HEK293 (cell line): ENCODE data around the gene ZNF792.

ENCODE experiments used
- CTCF ChIA-PET: fragments of 350-600 bp; formaldehyde crosslinking; extraction: SDS; loops from one replicate; lab custom pipeline; 2021; ENCODE audit warnings: antibody characterized with exemption; lab: Yijun Ruan, JAX
- POLR2A ChIA-PET: fragments of 300-600 bp; formaldehyde crosslinking; extraction: SDS; loops from one replicate; lab custom pipeline; 2020; ENCODE audit warnings: antibody characterized with exemption, inconsistent platforms; lab: Yijun Ruan, JAX
- H3K27ac ChIP-seq: fragments of 200-500 bp; sonication (Bioruptor generic); 2 replicates; pipeline ENCODE4 v1.5.1; 2014; ENCODE audit warnings: low read depth, low read length, control low read depth, inconsistent platforms; ENCODE audit errors: extremely low read depth
- H3K36me3 ChIP-seq, 2 experiments: fragments of 200-500 bp in 1 of 2; sonication (Bioruptor generic) in 1 of 2; 1 replicate in 1 of 2; 2 replicates in 1 of 2; pipeline ENCODE4 v1.5.1; 2014 to 2017; ENCODE audit warnings: inconsistent platforms in 2 of 2, low read length in 2 of 2; ENCODE audit not compliant: control insufficient read depth in 2 of 2, insufficient read depth in 1 of 2
- H3K4me1 ChIP-seq: fragments of 200-500 bp; sonication (Bioruptor generic); 2 replicates; pipeline ENCODE4 v1.5.1; 2014; ENCODE audit warnings: mild to moderate bottlenecking, low read length, inconsistent platforms; ENCODE audit not compliant: control insufficient read depth, insufficient read depth
- H3K4me3 ChIP-seq: 2 replicates; pipeline ENCODE4 v1.5.1; 2011; ENCODE audit warnings: low read depth, mild to moderate bottlenecking, control low read depth, low read length, moderate library complexity
- H3K9me3 ChIP-seq: fragments of 200-500 bp; sonication (Bioruptor generic); 2 replicates; pipeline ENCODE4 v1.5.1; 2014; ENCODE audit warnings: low read depth, low read length, inconsistent platforms; ENCODE audit not compliant: control insufficient read depth, insufficient read depth
- HOXD13 ChIP-seq: sonication (generic); formaldehyde crosslinking; IDR thresholded peaks from 2 replicates; pipeline ENCODE4 v1.8.0; 2022; ENCODE audit warnings: missing genetic modification reagents, borderline replicate concordance
- OSR2 ChIP-seq: fragments of 450-650 bp; formaldehyde crosslinking; IDR thresholded peaks from 2 replicates; pipeline ENCODE4 v1.5.1; 2016; ENCODE audit warnings: missing biosample characterization, missing genetic modification characterization
- SETDB1 ChIP-seq: IDR thresholded peaks from one replicate; pipeline ENCODE4 v1.6.1; 2017; ENCODE audit warnings: mild to moderate bottlenecking, low read length, moderate library complexity, mixed read lengths; ENCODE audit not compliant: insufficient read length
- TRIM28 ChIP-seq: IDR thresholded peaks from 2 replicates; pipeline ENCODE4 v1.6.1; 2011; ENCODE audit warnings: low read length, control low read depth, borderline replicate concordance
- ZBTB20 ChIP-seq: fragments of 450-650 bp; formaldehyde crosslinking; IDR thresholded peaks from 2 replicates; pipeline ENCODE4 v1.5.1; 2016; ENCODE audit warnings: missing biosample characterization, missing genetic modification characterization
- ZBTB21 ChIP-seq: fragments of 450-650 bp; formaldehyde crosslinking; IDR thresholded peaks from 2 replicates; pipeline ENCODE4 v1.5.1; 2017; ENCODE audit warnings: missing biosample characterization, missing genetic modification characterization
- ZBTB7A ChIP-seq: fragments of 450-650 bp; formaldehyde crosslinking; IDR thresholded peaks from 2 replicates; pipeline ENCODE4 v1.5.1; 2016; ENCODE audit warnings: low read depth, missing biosample characterization, missing genetic modification characterization
- ZFHX2 ChIP-seq: fragments of 450-650 bp; formaldehyde crosslinking; conservative IDR thresholded peaks from 2 replicates; pipeline ENCODE4 v1.5.1; 2016; ENCODE audit warnings: missing biosample characterization, missing genetic modification characterization
- ZFP69B ChIP-seq: fragments of 450-650 bp; formaldehyde crosslinking; IDR thresholded peaks from 2 replicates; pipeline ENCODE4 v1.5.1; 2016; ENCODE audit warnings: missing biosample characterization, missing genetic modification characterization
- ZIC2 ChIP-seq: fragments of 450-650 bp; formaldehyde crosslinking; IDR thresholded peaks from 2 replicates; pipeline ENCODE4 v1.5.1; 2016; ENCODE audit warnings: missing biosample characterization, missing genetic modification characterization
- ZNF112 ChIP-seq: fragments of 450-650 bp; formaldehyde crosslinking; IDR thresholded peaks from 2 replicates; pipeline ENCODE4 v1.5.0; 2017; ENCODE audit warnings: missing biosample characterization, missing genetic modification characterization
- ZNF121 ChIP-seq: fragments of 450-650 bp; formaldehyde crosslinking; IDR thresholded peaks from 2 replicates; pipeline ENCODE4 v1.5.1; 2016; ENCODE audit warnings: missing biosample characterization, missing genetic modification characterization
- ZNF133 ChIP-seq: fragments of 450-650 bp; formaldehyde crosslinking; IDR thresholded peaks from 2 replicates; pipeline ENCODE4 v1.5.1; 2016; ENCODE audit warnings: missing biosample characterization, missing genetic modification characterization
- ZNF138 ChIP-seq: fragments of 450-650 bp; formaldehyde crosslinking; IDR thresholded peaks from 2 replicates; pipeline ENCODE4 v1.5.1; 2016; ENCODE audit warnings: missing biosample characterization, missing genetic modification characterization, borderline replicate concordance
- ZNF146 ChIP-seq: fragments of 450-650 bp; formaldehyde crosslinking; IDR thresholded peaks from 2 replicates; pipeline ENCODE4 v1.5.1; 2016; ENCODE audit warnings: missing biosample characterization, missing genetic modification characterization
- ZNF202 ChIP-seq: fragments of 450-650 bp; formaldehyde crosslinking; IDR thresholded peaks from 2 replicates; pipeline ENCODE4 v1.5.1; 2016; ENCODE audit warnings: missing biosample characterization, missing genetic modification characterization, borderline replicate concordance
- ZNF23 ChIP-seq: fragments of 450-650 bp; formaldehyde crosslinking; IDR thresholded peaks from 2 replicates; pipeline ENCODE4 v1.5.1; 2016; ENCODE audit warnings: missing biosample characterization, missing genetic modification characterization, borderline replicate concordance
- ZNF24 ChIP-seq: fragments of 450-650 bp; formaldehyde crosslinking; IDR thresholded peaks from 2 replicates; pipeline ENCODE4 v1.5.1; 2016; ENCODE audit warnings: missing biosample characterization, missing genetic modification characterization
- ZNF335 ChIP-seq: fragments of 450-650 bp; formaldehyde crosslinking; conservative IDR thresholded peaks from 2 replicates; pipeline ENCODE4 v1.5.1; 2016; ENCODE audit warnings: missing biosample characterization, missing genetic modification characterization
- ZNF341 ChIP-seq: fragments of 450-650 bp; formaldehyde crosslinking; IDR thresholded peaks from 2 replicates; pipeline ENCODE4; 2016; ENCODE audit warnings: low read depth, missing biosample characterization, missing genetic modification characterization
- ZNF394 ChIP-seq: fragments of 450-650 bp; formaldehyde crosslinking; IDR thresholded peaks from 2 replicates; pipeline ENCODE4 v1.5.1; 2016; ENCODE audit warnings: missing biosample characterization, missing genetic modification characterization, mild to moderate bottlenecking, moderate library complexity, borderline replicate concordance
- ZNF423 ChIP-seq: fragments of 450-650 bp; formaldehyde crosslinking; IDR thresholded peaks from 2 replicates; pipeline ENCODE4 v1.5.1; 2016; ENCODE audit warnings: missing biosample characterization, missing genetic modification characterization
- ZNF426 ChIP-seq: fragments of 450-650 bp; formaldehyde crosslinking; IDR thresholded peaks from 2 replicates; pipeline ENCODE4 v1.5.1; 2017; ENCODE audit warnings: missing biosample characterization, missing genetic modification characterization, mild to moderate bottlenecking, inconsistent platforms, moderate library complexity
- ZNF473 ChIP-seq: fragments of 450-650 bp; formaldehyde crosslinking; IDR thresholded peaks from 2 replicates; pipeline ENCODE4 v1.5.1; 2017; ENCODE audit warnings: missing biosample characterization, missing genetic modification characterization
- ZNF518A ChIP-seq: fragments of 450-650 bp; formaldehyde crosslinking; conservative IDR thresholded peaks from 2 replicates; pipeline ENCODE4 v1.5.1; 2016; ENCODE audit warnings: low read depth, missing biosample characterization, missing genetic modification characterization
- ZNF530 ChIP-seq: fragments of 450-650 bp; formaldehyde crosslinking; IDR thresholded peaks from 2 replicates; pipeline ENCODE4 v1.5.1; 2016; ENCODE audit warnings: low read depth, missing biosample characterization, missing genetic modification characterization
- ZNF623 ChIP-seq: fragments of 450-650 bp; formaldehyde crosslinking; IDR thresholded peaks from 2 replicates; pipeline ENCODE4 v1.5.1; 2016; ENCODE audit warnings: missing biosample characterization, missing genetic modification characterization
- ZNF658 ChIP-seq: fragments of 450-650 bp; formaldehyde crosslinking; IDR thresholded peaks from 2 replicates; pipeline ENCODE4; 2016; ENCODE audit warnings: missing biosample characterization, missing genetic modification characterization
- ZNF777 ChIP-seq: fragments of 450-650 bp; formaldehyde crosslinking; IDR thresholded peaks from 2 replicates; pipeline ENCODE4 v1.5.1; 2017; ENCODE audit warnings: missing biosample characterization, missing genetic modification characterization, borderline replicate concordance
- ZNF837 ChIP-seq: fragments of 450-650 bp; formaldehyde crosslinking; IDR thresholded peaks from 2 replicates; pipeline ENCODE4 v1.5.1; 2016; ENCODE audit warnings: missing biosample characterization, missing genetic modification characterization
- ZNF843 ChIP-seq: fragments of 450-650 bp; formaldehyde crosslinking; IDR thresholded peaks from 2 replicates; pipeline ENCODE4 v1.5.1; 2016; ENCODE audit warnings: missing biosample characterization, missing genetic modification characterization
- ZXDB ChIP-seq: fragments of 450-650 bp; formaldehyde crosslinking; IDR thresholded peaks from 2 replicates; pipeline ENCODE4 v1.5.1; 2016; ENCODE audit warnings: missing biosample characterization, missing genetic modification characterization
- TF ChIP-seq, protein P1 (sequence below): fragments of 450-650 bp; IDR thresholded peaks from 2 replicates; pipeline ENCODE4 v1.5.1; 2018; ENCODE audit warnings: missing biosample characterization, mild to moderate bottlenecking, missing genetic modification characterization

The ZNF792 gene

DNA sequence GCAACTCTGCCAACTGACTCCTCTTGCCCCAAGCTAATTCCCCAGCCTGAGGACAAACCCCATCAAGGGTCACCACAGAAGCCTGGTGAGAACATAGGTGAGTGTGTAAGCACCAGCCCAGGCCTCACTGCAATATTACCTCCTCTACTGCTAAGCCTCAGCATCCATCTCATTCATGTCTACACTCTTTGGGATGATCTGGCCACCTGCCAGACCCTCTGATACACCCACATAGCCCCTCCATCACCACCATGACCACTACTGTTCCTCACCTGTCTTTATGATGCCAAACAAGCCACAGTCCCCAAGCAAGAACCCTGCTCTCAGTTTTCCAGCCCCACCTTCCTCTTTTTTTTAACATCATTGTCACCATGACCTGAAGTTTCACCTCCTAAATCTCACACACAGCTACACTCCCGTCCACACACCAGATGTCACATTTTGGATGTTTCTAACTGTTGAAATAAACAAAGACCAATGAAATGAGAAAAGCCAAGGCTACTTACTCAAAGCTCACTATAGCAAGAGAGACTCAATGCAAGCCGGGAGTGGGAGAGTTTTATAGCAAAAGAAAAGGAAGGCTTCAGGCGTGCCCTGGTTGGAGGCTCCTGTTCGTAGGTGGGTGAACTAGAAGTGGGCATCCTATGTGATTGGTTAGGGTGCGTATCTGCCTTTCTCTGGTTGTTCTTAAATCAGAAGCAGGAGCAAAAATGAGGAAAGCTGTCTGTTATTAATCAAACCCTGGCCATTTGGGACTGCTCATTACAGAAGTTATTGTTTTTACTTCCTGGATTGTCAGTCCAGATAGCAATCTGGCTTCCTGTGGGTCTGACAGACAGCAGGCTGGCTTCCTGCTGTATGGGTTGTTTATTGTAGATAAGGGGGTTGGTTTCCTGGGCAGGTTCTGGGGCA, 2.0 kb downstream of the ZNF792 start:
- peaks cover 5% of the 10 kb centered on the region; the same call in 1 of the 2 replicates for H3K9me3 ChIP-seq
- ChIA-PET POLR2A (no interaction called here), CTCF (interaction anchor here (0.7 to 6.3 kb wide), 10 partner anchors 11 to 1838 kb away, joined by 3 to 52 read pairs (median 4); partner anchors contain the start of gene ZNF30)
- peaks cover 16% of the 10 kb centered on the region for H3K4me1 ChIP-seq
- no peak overlapping the region for H3K27ac ChIP-seq
- H3K4me3 ChIP-seq = no peak overlapping the region
- peaks cover 9 to 50% of the 10 kb centered on the region in 2 experiments for H3K36me3 ChIP-seq
- TF ChIP-seq ZNF518A (tag by site-specific recombination) (0 out of 2 replicates have a peak, but pooled peaks have one; percentile 36), ZBTB20 (tag by site-specific recombination) (no peak; the same call in 1 of the 2 replicates), ZNF837 (tag by site-specific recombination) (no peak), HOXD13 (CRISPR knock-in tag) (no peak), ZNF426 (tag by site-specific recombination) (no peak), ZNF623 (no peak), ZNF423 (tag by site-specific recombination) (no peak), ZBTB7A (no peak), ZNF138 (tag by site-specific recombination) (no peak), ZNF146 (tag by site-specific recombination) (no peak), ZNF202 (tag by site-specific recombination) (no peak), ZNF843 (tag by site-specific recombination) (no peak), ZNF530 (tag by site-specific recombination) (0 out of 2 replicates have a peak, but pooled peaks have one; percentile 57), OSR2 (peak; percentile 61), ZXDB (tag by site-specific recombination) (0 out of 2 replicates have a peak, but pooled peaks have one; percentile 34), ZNF473 (tag by site-specific recombination) (no peak), SETDB1 (peak; percentile 80), ZNF133 (tag by site-specific recombination) (no peak), ZNF777 (tag by site-specific recombination) (no peak), ZNF112 (tag by site-specific recombination) (0 out of 2 replicates have a peak, but pooled peaks have one; percentile 7), ZNF335 (tag by site-specific recombination) (no peak), ZNF24 (tag by site-specific recombination) (no peak), ZFHX2 (tag by site-specific recombination) (peak; percentile 37; the same call in 1 of the 2 replicates), ZNF394 (tag by site-specific recombination) (no peak), TRIM28 (peak; percentile 78; the same call in 1 of the 2 replicates), ZFP69B (tag by site-specific recombination) (no peak), ZNF658 (tag by site-specific recombination) (no peak), ZNF23 (no peak), ZNF121 (tag by site-specific recombination) (no peak), ZNF341 (no peak), ZIC2 (tag by site-specific recombination) (peak; percentile 91), ZBTB21 (peak; percentile 59; the same call in 1 of the 2 replicates)
- TF ChIP-seq, protein P1, sequence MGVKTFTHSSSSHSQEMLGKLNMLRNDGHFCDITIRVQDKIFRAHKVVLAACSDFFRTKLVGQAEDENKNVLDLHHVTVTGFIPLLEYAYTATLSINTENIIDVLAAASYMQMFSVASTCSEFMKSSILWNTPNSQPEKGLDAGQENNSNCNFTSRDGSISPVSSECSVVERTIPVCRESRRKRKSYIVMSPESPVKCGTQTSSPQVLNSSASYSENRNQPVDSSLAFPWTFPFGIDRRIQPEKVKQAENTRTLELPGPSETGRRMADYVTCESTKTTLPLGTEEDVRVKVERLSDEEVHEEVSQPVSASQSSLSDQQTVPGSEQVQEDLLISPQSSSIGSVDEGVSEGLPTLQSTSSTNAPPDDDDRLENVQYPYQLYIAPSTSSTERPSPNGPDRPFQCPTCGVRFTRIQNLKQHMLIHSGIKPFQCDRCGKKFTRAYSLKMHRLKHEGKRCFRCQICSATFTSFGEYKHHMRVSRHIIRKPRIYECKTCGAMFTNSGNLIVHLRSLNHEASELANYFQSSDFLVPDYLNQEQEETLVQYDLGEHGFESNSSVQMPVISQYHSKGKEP (tag by site-specific recombination) = no peak
